ENCODE measurements around the gene CAPZA3.

- TF ChIP-seq CTCF (IDR thresholded peaks at IDR 0.05) (no peak), EZH2 (IDR thresholded peaks at IDR 0.05; ENCODE audit: borderline replicate concordance, insufficient read depth, low read depth, low read length, poor library complexity, severe bottlenecking) (no peak)
These were observed 12.2 kb downstream of the CAPZA3 start for GRCh38 chr12:18750085-18750484.
